ENCODE measurements around the gene EFCAB12.
"Not testable (repeated sequence)": the region's sequence is repeated elsewhere in the genome, so short reads cannot be mapped to it uniquely, and the experiment has no call there.

The EFCAB12 gene

GRCh38 chr3:129385507-129385906 lies 42.9 kb downstream of the EFCAB12 start:
- not testable (repeated sequence) for H3K9ac ChIP-seq (ENCODE audit: low read depth, low read length); H3K36me3 ChIP-seq (ENCODE audit: insufficient read depth, low read length); H3K9me3 ChIP-seq (ENCODE audit: control insufficient read depth, insufficient read depth, low read length)
- peaks cover 20% of the 10 kb centered on the region for H3K4me1 ChIP-seq (ENCODE audit: insufficient read depth, low read length)

GRCh38 chr3:129384594-129385323 lies 43.7 kb downstream of the EFCAB12 start:
- Histone ChIP-seq H3K36me3 (ENCODE audit: insufficient read depth, low read length) (no peaks in the 10 kb centered on the region), H3K9ac (ENCODE audit: low read depth, low read length) (no peak overlapping the region), H3K4me1 (ENCODE audit: insufficient read depth, low read length) (peaks cover 20% of the 10 kb centered on the region), H3K9me3 (ENCODE audit: control insufficient read depth, insufficient read depth, low read length) (0 out of 2 replicates have a peak, but pooled peaks cover 3% of the 10 kb centered on the region)

DNA sequence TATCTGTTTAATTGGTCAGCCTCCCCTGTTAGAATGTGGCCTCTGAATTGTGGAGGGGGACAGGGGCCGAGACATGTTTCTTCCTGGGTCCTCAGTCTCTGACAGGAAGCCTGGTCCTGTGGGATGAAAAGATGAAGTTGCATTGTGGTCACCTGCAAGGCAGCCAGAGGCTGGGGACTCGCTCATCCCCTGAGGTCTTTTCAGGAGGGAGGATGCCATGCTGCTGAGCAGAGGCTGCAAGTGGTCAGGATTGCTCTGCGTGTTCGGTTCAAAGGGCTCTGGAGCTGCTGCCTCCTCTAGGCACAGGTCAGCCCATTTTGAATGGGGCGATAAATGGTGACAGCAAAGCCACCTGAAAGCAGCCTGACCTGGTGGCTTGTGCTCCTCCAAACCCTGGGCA lies 44.3 kb downstream of the EFCAB12 start:
- not testable (repeated sequence) for H3K9me3 ChIP-seq (ENCODE audit: control insufficient read depth, insufficient read depth, low read length); H3K36me3 ChIP-seq (ENCODE audit: insufficient read depth, low read length); H3K9ac ChIP-seq (ENCODE audit: low read depth, low read length)
- peaks cover 13% of the 10 kb centered on the region for H3K4me1 ChIP-seq (ENCODE audit: insufficient read depth, low read length)

- peaks cover 10% of the 10 kb centered on the region for H3K4me1 ChIP-seq (ENCODE audit: insufficient read depth, low read length)
- H3K9me3 ChIP-seq (ENCODE audit: control insufficient read depth, insufficient read depth, low read length), result 0 out of 2 replicates have a peak, but pooled peaks cover 4% of the 10 kb centered on the region
- no peak overlapping the region for H3K9ac ChIP-seq (ENCODE audit: low read depth, low read length)
- no peaks in the 10 kb centered on the region for H3K36me3 ChIP-seq (ENCODE audit: insufficient read depth, low read length)
Observed at GRCh38 chr3:129383292-129383860, 45.1 kb downstream of the EFCAB12 start.

GRCh38 chr3:129382366-129382765 lies 46.1 kb downstream of the EFCAB12 start:
- Histone ChIP-seq H3K4me1 (ENCODE audit: insufficient read depth, low read length) (peaks cover 5% of the 10 kb centered on the region), H3K36me3 (ENCODE audit: insufficient read depth, low read length) (no peaks in the 10 kb centered on the region), H3K9ac (ENCODE audit: low read depth, low read length) (no peak overlapping the region; the same call in 1 of the 2 replicates), H3K9me3 (ENCODE audit: control insufficient read depth, insufficient read depth, low read length) (peaks cover 8% of the 10 kb centered on the region)

DNA sequence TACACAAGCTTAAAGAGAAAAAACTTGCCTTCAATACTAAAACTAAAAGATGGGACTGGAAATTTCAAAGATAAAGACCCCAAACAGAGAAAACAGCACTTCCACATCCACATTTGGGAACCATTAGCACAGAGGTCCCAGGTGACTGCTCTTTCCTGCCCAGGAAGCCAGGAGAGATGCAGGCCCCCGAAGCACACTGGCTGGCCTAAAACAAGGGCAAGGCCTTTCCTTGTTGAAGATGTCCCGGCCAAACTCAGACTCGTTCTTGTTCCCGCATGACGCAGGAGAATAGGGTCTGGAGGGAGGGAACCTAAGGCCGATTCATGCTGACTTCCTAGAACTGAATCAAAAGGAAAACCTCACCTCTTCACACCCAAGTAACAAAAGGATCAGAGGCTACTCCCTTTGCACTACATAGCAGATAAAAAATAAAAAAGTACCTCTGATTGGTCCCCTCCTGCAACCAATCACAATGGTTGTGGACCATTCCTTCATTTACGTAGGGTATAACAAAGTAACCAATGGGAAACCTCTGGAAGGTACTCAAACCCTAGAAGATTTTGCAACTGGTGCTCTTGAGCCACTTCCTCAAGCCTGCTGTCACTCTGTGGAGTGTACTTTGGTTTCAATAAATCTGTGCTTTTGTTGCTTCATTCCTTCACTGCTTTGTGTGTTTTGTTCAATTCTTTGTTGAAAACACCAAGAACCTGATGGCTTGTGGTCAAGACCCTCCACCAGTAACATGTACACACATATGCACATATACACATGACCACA lies 48.7 kb downstream of the EFCAB12 start:
- no peak overlapping the region for H3K9ac ChIP-seq (ENCODE audit: low read depth, low read length)
- H3K4me1 ChIP-seq (ENCODE audit: insufficient read depth, low read length), result no peaks in the 10 kb centered on the region
- peaks cover 9% of the 10 kb centered on the region for H3K9me3 ChIP-seq (ENCODE audit: control insufficient read depth, insufficient read depth, low read length)

DNA sequence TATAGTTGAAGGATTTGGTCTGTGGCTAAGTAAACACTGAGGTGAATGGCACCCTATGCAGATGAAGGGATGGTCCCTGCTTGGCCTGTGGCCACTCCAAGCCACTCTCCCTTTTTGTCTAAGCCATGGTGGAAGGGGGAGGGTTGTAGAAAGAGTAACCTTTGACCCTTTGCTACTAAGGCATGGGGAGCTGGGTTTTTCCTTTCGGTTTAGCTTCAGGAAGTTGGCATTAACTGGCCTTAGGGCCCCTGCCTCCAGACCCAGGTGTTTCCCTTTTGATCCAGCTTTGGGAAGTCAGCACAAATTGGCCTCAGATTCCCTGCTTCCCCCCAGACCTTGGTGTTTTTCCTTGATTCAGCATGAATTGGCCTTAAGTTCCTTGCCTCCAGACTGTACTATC lies 49.5 kb downstream of the EFCAB12 start:
- Histone ChIP-seq H3K36me3 (ENCODE audit: insufficient read depth, low read length) (no peaks in the 10 kb centered on the region), H3K9me3 (ENCODE audit: control insufficient read depth, insufficient read depth, low read length) (peaks cover 9% of the 10 kb centered on the region), H3K9ac (ENCODE audit: low read depth, low read length) (no peak overlapping the region), H3K4me1 (ENCODE audit: insufficient read depth, low read length) (no peaks in the 10 kb centered on the region)

More for the DNA sequence above, 48.7 kb downstream of the EFCAB12 start:
- H3K36me3 ChIP-seq (ENCODE audit: insufficient read depth, low read length), result no peaks in the 10 kb centered on the region

DNA sequence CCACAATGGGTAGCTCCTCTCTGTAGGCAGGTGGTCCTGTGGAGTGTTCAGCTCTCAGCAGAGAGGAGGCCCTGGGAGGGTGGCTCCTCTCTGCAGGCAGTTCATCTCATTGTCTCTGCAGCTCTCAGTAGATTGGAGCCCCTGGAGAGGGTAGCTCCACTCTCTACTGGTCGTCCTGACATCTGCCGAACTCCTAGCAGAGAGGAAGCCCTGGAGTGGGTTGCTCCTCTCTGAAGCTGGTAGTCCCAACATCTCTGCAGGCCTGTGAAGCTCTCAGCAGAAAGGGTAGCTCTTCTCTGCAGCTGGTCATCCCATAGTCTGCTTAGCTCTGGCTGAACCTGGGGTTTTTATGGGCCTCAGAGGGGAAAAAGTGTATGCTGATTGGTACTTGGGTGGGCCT lies 50.8 kb downstream of the EFCAB12 start:
- no peaks in the 10 kb centered on the region for H3K36me3 ChIP-seq (ENCODE audit: insufficient read depth, low read length)
- H3K4me1 ChIP-seq (ENCODE audit: insufficient read depth, low read length), result no peaks in the 10 kb centered on the region
- H3K9me3 ChIP-seq (ENCODE audit: control insufficient read depth, insufficient read depth, low read length), result peaks cover 9% of the 10 kb centered on the region
- H3K9ac ChIP-seq (ENCODE audit: low read depth, low read length), result no peak overlapping the region

- Histone ChIP-seq H3K36me3 (ENCODE audit: insufficient read depth, low read length) (no peaks in the 10 kb centered on the region), H3K9ac (ENCODE audit: low read depth, low read length) (no peak overlapping the region), H3K9me3 (ENCODE audit: control insufficient read depth, insufficient read depth, low read length) (peaks cover 9% of the 10 kb centered on the region), H3K4me1 (ENCODE audit: insufficient read depth, low read length) (no peaks in the 10 kb centered on the region)
Observed at GRCh38 chr3:129375099-129375498, 53.3 kb downstream of the EFCAB12 start.

- no peaks in the 10 kb centered on the region for H3K4me1 ChIP-seq (ENCODE audit: insufficient read depth, low read length)
- H3K9ac ChIP-seq (ENCODE audit: low read depth, low read length), result no peak overlapping the region
- H3K36me3 ChIP-seq (ENCODE audit: insufficient read depth, low read length), result no peaks in the 10 kb centered on the region
- H3K9me3 ChIP-seq (ENCODE audit: control insufficient read depth, insufficient read depth, low read length), result no peaks in the 10 kb centered on the region
Observed at GRCh38 chr3:129371041-129371826, 57.2 kb downstream of the EFCAB12 start.

DNA sequence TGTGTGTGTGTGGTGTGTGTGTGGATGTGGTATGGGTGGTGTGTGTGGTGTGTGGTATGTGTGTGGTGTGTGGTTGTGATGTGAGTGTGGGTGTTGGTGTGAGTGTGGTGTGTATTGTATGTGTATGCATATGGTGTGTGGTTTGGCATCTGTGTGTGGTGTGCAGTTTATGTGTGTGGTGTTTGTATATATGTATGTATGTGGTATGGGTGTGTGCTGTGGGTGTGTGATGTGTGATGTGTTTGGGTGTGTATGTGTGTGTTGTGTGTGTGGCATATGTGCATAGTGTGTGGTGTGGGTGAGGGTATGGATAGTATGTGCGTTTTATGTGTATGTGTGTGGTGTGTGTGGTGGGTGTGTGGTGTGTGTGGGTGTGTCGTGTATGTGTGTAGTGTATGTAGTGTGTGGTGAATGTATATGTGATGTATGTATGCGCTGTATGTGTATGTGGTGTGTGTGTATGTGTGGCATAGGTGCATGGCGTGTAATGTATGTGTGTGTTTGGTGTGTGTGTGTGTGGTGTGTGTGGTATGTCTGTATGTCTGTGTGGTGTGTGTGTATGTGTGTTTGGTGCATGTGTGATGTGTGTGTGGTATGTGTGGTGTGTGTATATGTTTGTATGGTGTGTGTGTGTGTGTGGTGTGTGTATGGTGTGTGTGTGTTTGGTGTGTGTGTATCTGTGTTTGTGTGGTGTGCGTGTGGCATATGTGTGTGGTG lies 58.0 kb downstream of the EFCAB12 start:
- Histone ChIP-seq H3K36me3 (ENCODE audit: insufficient read depth, low read length) (no peaks in the 10 kb centered on the region), H3K9me3 (ENCODE audit: control insufficient read depth, insufficient read depth, low read length) (no peaks in the 10 kb centered on the region), H3K4me1 (ENCODE audit: insufficient read depth, low read length) (no peaks in the 10 kb centered on the region), H3K9ac (ENCODE audit: low read depth, low read length) (no peak overlapping the region)

DNA sequence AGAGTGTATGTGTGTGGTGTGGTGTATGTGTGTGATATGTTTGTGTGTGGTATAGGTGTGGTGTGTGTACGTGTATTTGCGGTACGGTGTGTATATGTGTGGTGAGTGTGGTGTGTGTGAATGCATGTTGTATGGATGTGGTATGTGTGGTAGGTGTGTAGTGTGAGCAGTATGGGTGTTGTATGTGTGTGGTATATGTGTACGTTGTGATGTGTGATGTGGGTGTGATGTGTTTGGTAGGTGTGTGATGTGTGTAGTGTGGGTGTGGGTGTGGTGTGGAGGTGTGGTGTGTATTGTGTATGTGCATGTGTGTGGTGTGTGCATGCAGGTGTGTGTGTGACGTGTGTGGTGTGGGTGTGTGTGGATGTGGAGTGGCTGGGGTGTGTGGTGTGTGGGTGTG lies 58.7 kb downstream of the EFCAB12 start:
- Histone ChIP-seq H3K36me3 (ENCODE audit: insufficient read depth, low read length) (no peaks in the 10 kb centered on the region), H3K9ac (ENCODE audit: low read depth, low read length) (no peak overlapping the region), H3K9me3 (ENCODE audit: control insufficient read depth, insufficient read depth, low read length) (no peaks in the 10 kb centered on the region), H3K4me1 (ENCODE audit: insufficient read depth, low read length) (no peaks in the 10 kb centered on the region)

DNA sequence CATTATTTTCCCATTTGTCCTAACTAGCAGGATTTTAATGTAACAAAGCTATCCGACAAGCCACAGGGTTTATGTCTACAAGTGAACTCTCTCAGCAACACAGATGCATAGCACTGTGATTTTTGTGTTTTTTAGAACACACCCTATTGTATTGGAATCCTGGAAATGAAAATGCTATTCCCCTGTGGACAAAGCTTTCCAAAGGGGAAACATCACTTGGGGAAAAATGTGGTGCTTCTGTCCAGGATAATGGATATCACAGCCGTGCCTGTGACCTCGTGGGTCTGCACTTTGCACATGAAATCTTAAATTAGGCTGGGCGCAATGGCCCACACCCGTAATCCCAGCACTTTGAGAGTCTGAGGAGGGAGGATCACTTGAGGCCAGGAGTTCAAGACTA lies 60.6 kb downstream of the EFCAB12 start:
- H3K4me1 ChIP-seq (ENCODE audit: insufficient read depth, low read length), result no peaks in the 10 kb centered on the region
- no peaks in the 10 kb centered on the region for H3K36me3 ChIP-seq (ENCODE audit: insufficient read depth, low read length)
- H3K9ac ChIP-seq (ENCODE audit: low read depth, low read length), result no peak overlapping the region
- H3K9me3 ChIP-seq (ENCODE audit: control insufficient read depth, insufficient read depth, low read length), result no peaks in the 10 kb centered on the region

Measured in ES-I3 (cell line).